Stimulated activated memory B cell treated with anti-CD40 and anti-IgM and Interleukin-4, amounts not matched to agents 10 μg/mL and 1 μg/mL and 100 μg/mL, for 72 hours (primary cell): Measurements from ENCODE around the gene ZC3H4.
A peak's percentile ranks its signal among the peaks of the same experiment; 100 is the strongest.
"Not testable (repeated sequence)": the region's sequence is repeated elsewhere in the genome, so short reads cannot be mapped to it uniquely, and the experiment has no call there.

Experiments
- ATAC-seq: fragments of 150-1000 bp; cut with Tn5 transposase; 2 replicates; pipeline ENCODE4 v1.10.0; 2021
- H3K27ac Mint-ChIP-seq: one replicate; pipeline ENCODE4 v1.8.0; 2022; ENCODE audit warnings: mild to moderate bottlenecking, mixed read lengths
- H3K27me3 Mint-ChIP-seq: one replicate; pipeline ENCODE4 v1.8.0; 2022; ENCODE audit warnings: mixed read lengths
- H3K36me3 Mint-ChIP-seq: one replicate; pipeline ENCODE4 v1.8.0; 2022; ENCODE audit warnings: mixed read lengths
- H3K4me1 Mint-ChIP-seq: one replicate; pipeline ENCODE4 v1.8.0; 2022; ENCODE audit warnings: mixed read lengths
- H3K4me3 Mint-ChIP-seq: one replicate; pipeline ENCODE4 v1.8.0; 2022; ENCODE audit warnings: mild to moderate bottlenecking, moderate library complexity, mixed read lengths
- H3K9me3 Mint-ChIP-seq: one replicate; pipeline ENCODE4 v1.8.0; 2022; ENCODE audit warnings: mixed read lengths

The ZC3H4 gene

DNA sequence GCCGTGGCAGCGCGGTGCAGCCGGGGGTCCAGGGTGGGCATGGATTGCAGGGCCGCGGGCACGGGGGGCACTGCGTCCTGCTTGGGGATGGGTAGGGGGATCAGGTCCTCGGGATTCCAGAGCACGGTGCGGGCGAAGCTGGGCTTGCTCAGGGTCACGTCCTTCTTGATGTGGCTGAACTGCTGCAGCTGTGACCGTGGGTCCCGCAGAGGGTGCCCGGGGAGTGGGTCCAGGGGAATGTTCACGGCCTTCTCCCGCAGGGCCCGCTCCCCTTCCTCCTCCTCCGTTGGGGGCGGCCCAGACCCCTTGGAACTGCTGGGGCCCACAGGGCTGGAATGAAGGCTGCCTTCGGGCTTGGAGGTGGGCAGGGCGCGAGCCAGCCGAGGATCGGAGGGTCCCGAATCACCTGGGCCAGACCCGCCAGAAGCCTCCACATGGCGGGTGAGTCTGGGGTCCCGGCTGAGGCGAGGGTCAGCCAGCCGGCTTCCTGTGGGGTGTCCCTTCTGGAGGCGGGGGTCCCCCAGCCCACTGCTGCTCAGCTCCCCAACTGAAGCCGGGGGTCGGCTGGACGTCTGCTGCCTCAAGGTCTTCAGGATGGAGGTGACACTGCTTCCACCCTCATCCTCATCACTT lies 46.2 kb downstream of the ZC3H4 start:
- no peak overlapping the region for H3K4me3 Mint-ChIP-seq
- ATAC-seq, result peak; percentile 9
- no peaks in the 10 kb centered on the region for H3K9me3 Mint-ChIP-seq
- H3K4me1 Mint-ChIP-seq, result no peaks in the 10 kb centered on the region
- H3K27ac Mint-ChIP-seq, result no peak overlapping the region
- peaks cover 61% of the 10 kb centered on the region for H3K36me3 Mint-ChIP-seq
- H3K27me3 Mint-ChIP-seq, result no peaks in the 10 kb centered on the region

DNA sequence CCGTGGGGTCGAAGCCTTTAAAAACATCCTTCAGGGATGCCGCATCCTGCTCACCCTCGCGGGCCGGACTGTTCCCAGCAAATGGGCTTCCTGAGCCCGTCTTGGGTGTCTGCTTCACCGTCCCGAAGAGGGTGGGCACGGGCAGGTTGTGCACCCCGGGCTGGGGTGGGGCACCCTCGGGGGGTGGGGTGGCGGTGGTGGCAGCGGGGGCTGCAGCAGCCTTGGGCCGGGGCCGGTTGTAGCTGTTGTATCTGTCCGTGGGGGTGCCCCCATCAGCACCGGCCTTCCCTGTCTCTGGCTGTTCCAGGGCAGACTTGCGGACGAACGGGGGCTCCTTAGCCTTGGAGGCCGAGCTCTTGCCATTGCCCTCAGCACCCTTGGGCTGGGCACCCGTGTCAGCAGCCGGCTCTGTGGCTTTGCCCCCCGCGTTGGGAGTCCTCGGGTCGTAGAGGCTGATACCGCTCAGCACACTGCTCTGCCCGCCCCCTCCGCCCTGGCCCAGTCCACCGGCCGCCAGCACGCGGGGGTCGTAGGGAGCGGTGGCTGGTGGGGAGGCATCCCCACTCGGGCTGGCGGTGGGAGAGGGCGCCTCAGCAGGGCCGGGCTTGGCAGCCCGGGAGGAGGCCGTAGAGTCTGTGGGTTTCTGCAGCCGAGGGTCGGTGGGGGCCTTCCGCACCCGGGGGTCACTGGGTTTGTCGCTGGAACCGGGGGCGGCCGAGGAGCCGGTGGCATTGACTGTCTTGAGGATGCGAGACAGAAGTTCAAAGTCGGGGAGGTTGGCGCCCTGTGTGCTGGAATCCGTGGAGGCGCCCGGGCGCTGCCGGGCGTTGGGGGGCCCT lies 47.0 kb downstream of the ZC3H4 start:
- Mint-ChIP-seq H3K27me3 (no peaks in the 10 kb centered on the region), H3K4me1 (no peaks in the 10 kb centered on the region), H3K4me3 (no peak overlapping the region), H3K27ac (no peak overlapping the region), H3K36me3 (peaks cover 57% of the 10 kb centered on the region), H3K9me3 (no peaks in the 10 kb centered on the region)
- ATAC-seq, result peak; percentile 46

DNA sequence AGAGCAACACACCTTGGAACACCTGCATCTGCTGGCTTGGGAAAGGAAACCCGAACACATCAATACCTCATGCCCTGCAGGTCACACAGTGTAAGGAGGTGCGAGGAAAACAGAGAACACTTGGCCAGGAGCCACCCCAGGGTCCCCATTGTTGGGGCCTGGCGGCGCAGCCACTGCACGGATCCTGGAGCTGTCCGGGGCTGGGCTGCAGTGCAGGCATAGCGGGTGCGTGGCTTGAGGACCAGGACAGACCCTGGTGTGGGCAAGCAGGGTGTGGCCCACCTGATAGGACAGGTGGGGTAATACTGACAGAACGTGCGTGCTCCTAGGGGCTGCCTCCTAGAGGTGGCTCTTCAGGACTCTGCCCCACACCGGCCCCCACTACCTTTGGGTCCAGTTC lies 48.3 kb downstream of the ZC3H4 start:
- Mint-ChIP-seq H3K27me3 (no peaks in the 10 kb centered on the region), H3K36me3 (peaks cover 43% of the 10 kb centered on the region), H3K4me1 (no peaks in the 10 kb centered on the region), H3K27ac (no peak overlapping the region), H3K9me3 (no peaks in the 10 kb centered on the region), H3K4me3 (no peak overlapping the region)
- no peak for ATAC-seq

DNA sequence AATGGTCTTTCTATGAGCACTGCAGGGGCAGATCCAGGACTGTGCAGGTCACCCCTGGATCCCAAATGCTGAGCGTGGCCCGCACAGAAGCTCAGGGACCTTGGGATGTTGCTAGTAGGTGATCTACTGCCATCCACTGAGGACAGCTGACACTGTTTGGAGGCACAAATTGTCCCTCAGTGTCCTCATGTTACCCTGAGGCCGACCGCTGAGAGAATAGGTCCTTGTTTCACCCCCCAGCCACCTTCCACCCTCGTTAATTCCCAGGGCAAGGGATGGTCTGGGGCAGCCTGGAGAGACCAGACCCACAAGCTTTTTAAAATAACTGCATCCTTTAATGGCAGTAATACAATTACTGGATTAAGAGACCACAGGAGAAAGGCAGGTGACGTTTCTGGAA lies 49.7 kb downstream of the ZC3H4 start:
- peaks cover 30% of the 10 kb centered on the region for H3K36me3 Mint-ChIP-seq
- no peaks in the 10 kb centered on the region for H3K9me3 Mint-ChIP-seq
- H3K4me1 Mint-ChIP-seq, result no peaks in the 10 kb centered on the region
- no peaks in the 10 kb centered on the region for H3K27me3 Mint-ChIP-seq
- H3K27ac Mint-ChIP-seq, result no peak overlapping the region
- H3K4me3 Mint-ChIP-seq, result no peak overlapping the region
- ATAC-seq, result no peak

DNA sequence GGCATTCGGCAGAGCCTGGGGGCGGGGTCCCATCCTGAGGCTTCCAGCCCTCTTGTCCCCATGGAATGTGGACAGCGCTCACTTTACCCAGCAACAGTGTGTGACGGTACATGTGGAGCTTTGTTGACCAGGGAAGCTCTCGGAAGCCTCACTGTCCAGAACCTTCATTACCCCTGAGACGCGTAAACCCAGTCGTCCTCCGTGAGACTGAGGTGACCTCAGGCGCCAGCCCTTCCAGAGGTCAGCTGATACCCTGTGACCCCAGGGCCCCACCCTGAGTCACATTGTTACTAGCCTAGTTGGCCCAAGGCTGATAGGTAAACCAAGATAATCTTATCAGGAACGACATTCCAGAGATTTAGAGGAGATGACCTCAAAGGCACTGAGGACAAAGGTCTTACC lies 55.0 kb downstream of the ZC3H4 start:
- Mint-ChIP-seq H3K27me3 (no peaks in the 10 kb centered on the region), H3K4me1 (no peaks in the 10 kb centered on the region), H3K4me3 (no peak overlapping the region), H3K27ac (no peak overlapping the region), H3K36me3 (peaks cover 3% of the 10 kb centered on the region), H3K9me3 (no peaks in the 10 kb centered on the region)
- no peak for ATAC-seq

DNA sequence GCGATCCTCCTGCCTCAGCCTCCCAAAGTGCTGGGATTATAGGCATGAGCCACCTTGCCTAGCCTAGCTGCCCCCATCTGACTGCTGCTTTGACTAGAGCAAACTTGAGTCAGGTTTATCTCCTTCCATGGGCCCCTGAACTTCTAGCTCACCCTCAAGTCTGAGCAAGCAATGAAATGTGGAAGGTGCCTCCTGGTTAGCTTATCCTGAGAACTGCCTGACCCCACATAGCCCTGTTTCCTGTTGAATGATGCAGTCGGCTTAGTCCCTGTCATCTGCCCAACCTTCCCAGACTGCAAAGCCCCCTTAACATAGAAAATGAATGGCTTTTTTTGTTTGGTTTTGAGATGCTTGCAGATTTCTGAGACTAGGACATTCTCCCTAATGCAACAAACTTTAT lies 56.2 kb downstream of the ZC3H4 start:
- H3K36me3 Mint-ChIP-seq, result no peaks in the 10 kb centered on the region
- no peaks in the 10 kb centered on the region for H3K4me1 Mint-ChIP-seq
- H3K9me3 Mint-ChIP-seq, result no peaks in the 10 kb centered on the region
- H3K27me3 Mint-ChIP-seq, result no peaks in the 10 kb centered on the region
- H3K27ac Mint-ChIP-seq, result no peak overlapping the region
- H3K4me3 Mint-ChIP-seq, result no peak overlapping the region
- no peak for ATAC-seq

DNA sequence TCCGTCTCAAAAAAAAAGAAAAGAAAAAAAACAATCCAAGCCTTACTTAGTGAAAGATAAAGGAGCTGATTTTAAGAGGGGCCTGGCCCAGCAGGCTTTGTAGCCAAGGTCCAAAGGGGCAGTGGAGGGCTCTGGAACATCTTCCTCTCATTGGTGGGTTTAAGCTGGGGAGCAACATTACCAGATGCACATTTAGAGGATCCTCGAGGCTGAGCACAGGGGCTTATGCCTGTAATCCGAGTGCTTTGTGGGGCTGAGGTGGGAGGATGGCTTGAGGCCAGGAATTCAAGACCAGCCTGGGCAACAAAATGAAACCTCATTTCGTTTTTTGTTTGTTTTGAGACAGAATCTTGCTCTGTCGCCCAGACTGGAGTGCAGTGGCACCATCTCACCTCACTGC lies 57.2 kb downstream of the ZC3H4 start:
- Mint-ChIP-seq H3K4me3 (no peak overlapping the region), H3K9me3 (no peaks in the 10 kb centered on the region), H3K4me1 (no peaks in the 10 kb centered on the region), H3K27ac (no peak overlapping the region), H3K36me3 (no peaks in the 10 kb centered on the region), H3K27me3 (no peaks in the 10 kb centered on the region)
- no peak for ATAC-seq

DNA sequence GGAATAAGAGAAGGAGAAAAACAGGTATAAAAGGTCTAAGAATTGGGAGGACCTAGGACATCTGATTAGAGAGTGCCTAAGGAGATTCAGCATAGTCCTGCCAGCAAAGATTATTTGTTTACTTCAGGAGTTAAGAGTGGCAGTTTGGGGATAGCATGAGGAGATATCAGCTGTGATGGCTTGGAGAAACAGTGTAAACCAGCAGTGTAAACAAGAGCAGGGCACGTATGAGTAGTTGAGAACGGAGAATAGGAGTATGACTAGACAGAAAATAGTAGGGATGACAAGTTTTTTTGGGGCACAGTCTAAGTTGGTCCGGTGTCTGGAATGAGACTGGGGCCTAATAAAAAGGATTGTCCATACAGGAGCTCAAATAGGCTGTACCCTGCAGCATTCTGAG lies 63.0 kb downstream of the ZC3H4 start:
- H3K27me3 Mint-ChIP-seq, H3K27ac Mint-ChIP-seq: not testable (repeated sequence)

DNA sequence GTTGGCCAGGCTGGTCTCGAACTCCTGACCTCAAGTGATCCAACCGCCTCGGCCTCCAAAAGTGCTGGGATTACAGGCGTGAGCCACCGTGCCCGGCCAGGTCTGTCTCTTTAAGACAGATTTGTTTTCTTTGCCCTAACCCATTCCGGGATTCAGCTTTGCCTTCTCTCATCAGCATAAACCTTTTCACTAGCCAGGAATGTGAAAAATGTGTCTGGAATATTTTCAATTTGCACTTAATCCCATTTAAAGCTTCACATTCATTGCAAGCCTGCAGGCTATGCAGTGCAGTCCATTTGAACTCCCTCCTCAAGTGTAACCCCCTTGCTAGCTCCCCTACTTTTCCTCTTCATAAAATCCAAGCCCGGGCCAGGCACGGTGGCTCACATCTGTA lies 64.3 kb downstream of the ZC3H4 start:
- H3K27ac Mint-ChIP-seq, result peak overlapping the region; percentile 71
- peaks cover 7% of the 10 kb centered on the region for H3K36me3 Mint-ChIP-seq
- H3K27me3 Mint-ChIP-seq, result no peaks in the 10 kb centered on the region

More for the DNA sequence above, 63.0 kb downstream of the ZC3H4 start:
- H3K4me1 Mint-ChIP-seq, result peaks cover 27% of the 10 kb centered on the region
- not testable (repeated sequence) for H3K9me3 Mint-ChIP-seq, ATAC-seq, H3K4me3 Mint-ChIP-seq, H3K36me3 Mint-ChIP-seq

DNA sequence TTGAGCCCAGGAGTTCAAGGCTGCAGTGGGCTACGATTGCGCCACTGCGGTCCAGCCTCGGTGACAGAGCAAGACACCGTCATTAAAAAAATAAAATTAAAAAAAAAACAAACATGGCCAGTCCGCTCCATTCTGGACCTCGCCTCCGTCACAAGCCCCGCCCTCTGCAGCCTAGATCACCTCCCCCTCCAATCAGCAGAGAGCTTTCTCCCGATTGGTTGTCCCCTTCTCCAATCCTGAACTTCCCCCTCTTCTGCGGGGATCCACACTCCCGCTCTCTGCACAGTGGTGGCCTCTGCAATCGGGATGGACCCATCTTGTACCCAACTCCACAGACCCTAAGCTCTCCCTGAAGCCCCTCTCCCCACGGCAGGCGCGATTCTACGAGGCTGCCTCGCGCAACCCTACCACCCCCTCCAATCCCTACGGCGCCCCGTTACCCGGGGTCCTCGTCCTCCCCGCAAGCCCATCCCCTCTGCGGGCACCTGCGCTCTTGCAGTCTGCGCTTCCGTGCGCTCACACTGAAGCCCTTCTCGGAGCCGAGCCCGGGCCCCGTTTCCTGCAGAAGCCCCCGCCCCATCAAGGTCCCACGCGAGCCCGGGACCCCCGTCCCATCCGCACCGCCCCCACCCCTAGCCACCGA lies 65.7 kb downstream of the ZC3H4 start:
- Mint-ChIP-seq H3K27me3 (no peaks in the 10 kb centered on the region), H3K9me3 (peaks cover 2% of the 10 kb centered on the region), H3K36me3 (peaks cover 7% of the 10 kb centered on the region), H3K27ac (peak overlapping the region; percentile 71), H3K4me1 (peaks cover 27% of the 10 kb centered on the region), H3K4me3 (peak overlapping the region; percentile 87)
- peak; percentile 71 for ATAC-seq

More for the DNA sequence above, 64.3 kb downstream of the ZC3H4 start:
- peaks cover 27% of the 10 kb centered on the region for H3K4me1 Mint-ChIP-seq
- H3K4me3 Mint-ChIP-seq, result peak overlapping the region; percentile 87
- no peak for ATAC-seq
- H3K9me3 Mint-ChIP-seq, result peaks cover 2% of the 10 kb centered on the region

DNA sequence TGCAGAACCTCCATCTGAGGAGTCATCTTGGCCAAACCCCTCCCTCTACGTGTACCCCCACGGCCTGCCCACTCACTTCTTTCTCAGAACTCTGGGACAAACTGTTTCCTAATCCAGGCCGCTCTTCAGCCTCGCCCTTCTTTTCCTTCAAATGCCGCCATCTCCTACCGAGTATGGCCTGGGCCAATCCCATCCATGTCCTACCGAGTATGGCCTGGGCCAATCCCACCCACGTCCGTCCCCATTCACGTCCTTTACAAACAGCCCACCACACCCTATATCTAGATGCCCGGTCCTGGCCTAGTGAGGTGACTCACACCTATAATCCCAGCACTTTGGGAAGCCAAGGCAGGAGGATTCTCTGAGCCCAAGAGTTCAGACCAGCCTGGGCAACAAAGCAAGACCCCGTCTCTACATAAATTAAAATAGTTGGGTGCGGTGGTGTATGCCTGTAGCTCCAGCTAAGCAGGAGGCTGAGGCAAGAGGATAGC lies 66.3 kb downstream of the ZC3H4 start:
- Mint-ChIP-seq H3K36me3 (peaks cover 7% of the 10 kb centered on the region), H3K27me3 (no peaks in the 10 kb centered on the region), H3K9me3 (peaks cover 2% of the 10 kb centered on the region), H3K27ac (peak overlapping the region; percentile 71), H3K4me3 (peak overlapping the region; percentile 87), H3K4me1 (peaks cover 27% of the 10 kb centered on the region)
- ATAC-seq, result no peak

DNA sequence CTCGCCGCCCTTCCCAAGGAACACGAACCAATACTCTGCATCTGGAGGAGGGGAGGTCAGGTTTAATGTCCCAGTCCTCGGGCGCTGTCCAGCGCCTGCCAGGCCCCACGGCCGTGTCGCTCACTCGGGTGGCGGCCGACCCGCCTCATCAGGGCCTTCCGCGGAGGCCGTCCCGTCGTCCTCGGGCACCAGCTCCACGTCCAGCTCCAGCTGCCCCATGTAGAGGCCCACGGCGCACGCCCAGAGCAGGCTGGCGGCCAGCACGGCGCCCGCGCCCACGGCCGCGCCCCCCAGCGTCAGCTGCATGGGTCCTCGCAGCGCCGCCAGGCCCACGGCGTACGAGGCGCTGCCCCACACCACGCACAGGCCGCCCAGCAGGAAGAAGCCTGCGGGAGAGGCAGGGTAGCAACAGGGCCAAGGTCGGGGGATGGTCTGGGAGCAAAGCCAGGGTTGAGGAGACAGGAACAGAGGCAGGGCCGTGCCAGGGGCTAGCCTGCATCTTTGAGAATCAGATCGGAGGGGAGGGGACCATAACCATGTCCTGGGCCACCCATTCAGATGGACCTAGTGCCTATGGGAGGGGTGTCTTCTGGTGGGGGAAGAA lies 67.6 kb downstream of the ZC3H4 start:
- no peak overlapping the region for H3K27ac Mint-ChIP-seq
- H3K4me1 Mint-ChIP-seq, result peaks cover 32% of the 10 kb centered on the region
- peaks cover 2% of the 10 kb centered on the region for H3K9me3 Mint-ChIP-seq
- H3K27me3 Mint-ChIP-seq, result no peaks in the 10 kb centered on the region
- ATAC-seq, result no peak
- H3K4me3 Mint-ChIP-seq, result no peak overlapping the region
- H3K36me3 Mint-ChIP-seq, result peaks cover 12% of the 10 kb centered on the region

DNA sequence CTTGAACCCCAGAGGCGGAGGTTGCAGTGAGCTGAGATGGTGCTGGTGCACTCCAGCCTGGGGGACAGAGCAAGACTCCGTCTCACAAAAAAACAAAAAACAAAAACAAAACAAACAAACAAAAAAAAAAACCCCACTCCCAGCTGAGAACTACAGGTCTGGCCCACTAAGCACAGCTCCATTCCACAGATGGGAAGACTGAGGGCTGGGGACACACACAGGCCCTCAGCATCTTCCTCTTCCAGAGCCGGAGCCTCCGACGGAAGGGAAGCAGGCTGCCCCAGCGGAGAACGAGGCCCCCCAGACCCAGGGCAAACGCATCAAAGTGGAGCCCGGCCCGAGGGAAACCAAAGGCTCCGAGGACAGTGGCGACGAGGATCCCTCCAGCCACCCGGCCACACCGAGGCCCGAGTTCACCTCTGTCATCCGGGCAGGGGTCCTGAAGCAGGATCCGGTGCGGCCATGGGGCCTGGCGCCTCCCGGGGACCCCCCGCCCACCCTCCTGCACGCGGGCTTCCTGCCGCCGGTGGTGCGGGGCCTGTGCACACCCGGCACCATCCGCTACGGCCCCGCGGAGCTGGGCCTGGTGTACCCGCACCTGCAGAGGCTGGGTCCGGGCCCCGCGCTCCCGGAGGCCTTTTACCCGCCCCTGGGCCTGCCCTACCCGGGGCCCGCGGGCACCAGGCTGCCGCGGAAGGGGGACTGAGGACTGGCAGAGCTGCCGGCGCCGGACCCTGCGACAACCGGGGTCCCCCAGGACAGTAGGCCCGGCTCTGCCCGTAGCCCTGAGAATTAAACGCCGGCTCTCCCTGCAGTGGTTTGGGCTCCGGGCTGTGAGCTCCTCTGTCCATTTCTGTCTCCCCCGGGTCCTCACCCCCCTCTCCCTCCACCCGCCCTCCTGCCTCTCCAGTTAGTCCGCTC lies 68.4 kb downstream of the ZC3H4 start:
- Mint-ChIP-seq H3K27me3 (no peaks in the 10 kb centered on the region), H3K4me3 (no peak overlapping the region), H3K27ac (no peak overlapping the region), H3K9me3 (peaks cover 2% of the 10 kb centered on the region), H3K36me3 (peaks cover 14% of the 10 kb centered on the region), H3K4me1 (peaks cover 33% of the 10 kb centered on the region)
- no peak for ATAC-seq

DNA sequence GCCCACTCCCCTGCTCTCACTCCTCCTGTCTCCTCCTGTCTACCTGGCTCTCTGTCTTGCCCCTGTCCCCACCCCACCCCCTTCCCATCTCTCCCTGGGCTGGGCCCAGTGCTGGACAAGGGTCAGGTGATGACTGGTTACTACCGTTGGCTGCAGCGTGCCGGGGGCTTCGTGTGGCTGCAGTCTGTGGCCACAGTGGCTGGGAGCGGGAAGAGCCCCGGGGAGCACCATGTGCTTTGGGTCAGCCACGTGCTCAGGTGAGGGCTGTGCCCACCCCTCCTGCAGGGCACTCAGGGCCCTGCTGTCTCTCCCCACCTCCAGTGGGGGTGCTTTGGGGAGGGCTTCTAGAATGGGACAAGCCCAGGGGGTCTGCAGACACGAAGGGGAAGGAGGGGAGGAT lies 72.7 kb downstream of the ZC3H4 start:
- peak overlapping the region; percentile 12 for H3K27ac Mint-ChIP-seq
- no peaks in the 10 kb centered on the region for H3K9me3 Mint-ChIP-seq
- H3K4me3 Mint-ChIP-seq, result no peak overlapping the region
- no peak for ATAC-seq
- no peaks in the 10 kb centered on the region for H3K27me3 Mint-ChIP-seq
- peaks cover 15% of the 10 kb centered on the region for H3K4me1 Mint-ChIP-seq
- H3K36me3 Mint-ChIP-seq, result peaks cover 7% of the 10 kb centered on the region
